ENCODE measurements around the gene RHBDL1. TPM values are rescaled to one million over a fixed set of nuclear protein-coding genes. Genes with fewer than 3 reads are reported as not detected.

Gene RHBDL1
- total RNA-seq, 3 donors from 2014 or later, result 0.48 to 2.3 (median 1.0) TPM

GRCh38 chr16:634051-634670 is 41.3 kb upstream of the RHBDL1 start:
- Histone ChIP-seq H3K4me3 (no peak overlapping the region), H3K4me1 (peaks cover 8 to 19% of the 10 kb centered on the region in 2 donors), H3K27me3 (no peaks in the 10 kb centered on the region), H3K9me3 (no peaks in the 10 kb centered on the region), H3K27ac (no peak overlapping the region), H3K36me3 (no peaks in the 10 kb centered on the region)
- DNase-seq (ENCODE audit: low spot score in 2 of 2), result no peak
- intact Hi-C loops (cut with DNase I; ENCODE audit: low total_unique reads), result no loop called here
- TF ChIP-seq POLR2A (IDR thresholded peaks at IDR 0.05), result no peak
- TF ChIP-seq, protein P1, sequence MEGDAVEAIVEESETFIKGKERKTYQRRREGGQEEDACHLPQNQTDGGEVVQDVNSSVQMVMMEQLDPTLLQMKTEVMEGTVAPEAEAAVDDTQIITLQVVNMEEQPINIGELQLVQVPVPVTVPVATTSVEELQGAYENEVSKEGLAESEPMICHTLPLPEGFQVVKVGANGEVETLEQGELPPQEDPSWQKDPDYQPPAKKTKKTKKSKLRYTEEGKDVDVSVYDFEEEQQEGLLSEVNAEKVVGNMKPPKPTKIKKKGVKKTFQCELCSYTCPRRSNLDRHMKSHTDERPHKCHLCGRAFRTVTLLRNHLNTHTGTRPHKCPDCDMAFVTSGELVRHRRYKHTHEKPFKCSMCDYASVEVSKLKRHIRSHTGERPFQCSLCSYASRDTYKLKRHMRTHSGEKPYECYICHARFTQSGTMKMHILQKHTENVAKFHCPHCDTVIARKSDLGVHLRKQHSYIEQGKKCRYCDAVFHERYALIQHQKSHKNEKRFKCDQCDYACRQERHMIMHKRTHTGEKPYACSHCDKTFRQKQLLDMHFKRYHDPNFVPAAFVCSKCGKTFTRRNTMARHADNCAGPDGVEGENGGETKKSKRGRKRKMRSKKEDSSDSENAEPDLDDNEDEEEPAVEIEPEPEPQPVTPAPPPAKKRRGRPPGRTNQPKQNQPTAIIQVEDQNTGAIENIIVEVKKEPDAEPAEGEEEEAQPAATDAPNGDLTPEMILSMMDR (IDR thresholded peaks at IDR 0.05), result no peak
- TF ChIP-seq POLR2AphosphoS5 (IDR thresholded peaks at IDR 0.05), result no peak

DNA sequence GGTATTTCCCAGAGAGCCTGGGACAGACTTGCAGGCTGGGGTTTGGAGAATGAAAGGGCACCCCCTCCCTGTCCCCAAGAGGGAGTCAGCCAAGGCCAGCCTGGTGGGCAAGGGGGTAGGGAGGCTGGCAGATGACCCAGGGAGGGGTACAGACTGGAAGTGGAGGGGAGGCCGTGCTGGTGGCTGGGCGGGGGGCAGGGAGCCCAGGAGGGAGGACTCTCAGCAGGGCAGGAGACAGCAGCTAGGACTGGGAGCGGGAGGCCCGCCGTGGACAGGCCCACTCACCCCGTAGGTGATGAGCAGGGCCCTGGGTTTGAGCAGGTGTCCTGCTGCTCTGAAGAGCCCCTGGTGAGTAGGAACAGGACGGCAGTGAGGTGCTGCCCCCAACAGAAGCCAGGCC is 40.5 kb upstream of the RHBDL1 start:
- H3K9me3 ChIP-seq, result no peaks in the 10 kb centered on the region
- no peaks in the 10 kb centered on the region for H3K27me3 ChIP-seq
- intact Hi-C loops (cut with DNase I; ENCODE audit: low total_unique reads), result no loop called here
- peaks cover 8 to 18% of the 10 kb centered on the region in 2 donors for H3K4me1 ChIP-seq
- no peak for DNase-seq (ENCODE audit: low spot score in 2 of 2)
- H3K36me3 ChIP-seq, result no peaks in the 10 kb centered on the region
- no peak overlapping the region for H3K27ac ChIP-seq
- H3K4me3 ChIP-seq, result peak overlapping the region; percentile 79 to 90 (median 87)
- TF ChIP-seq, protein P1 (IDR thresholded peaks at IDR 0.05), result no peak
- TF ChIP-seq POLR2A (IDR thresholded peaks at IDR 0.05) (no peak), POLR2AphosphoS5 (IDR thresholded peaks at IDR 0.05) (no peak)

DNA sequence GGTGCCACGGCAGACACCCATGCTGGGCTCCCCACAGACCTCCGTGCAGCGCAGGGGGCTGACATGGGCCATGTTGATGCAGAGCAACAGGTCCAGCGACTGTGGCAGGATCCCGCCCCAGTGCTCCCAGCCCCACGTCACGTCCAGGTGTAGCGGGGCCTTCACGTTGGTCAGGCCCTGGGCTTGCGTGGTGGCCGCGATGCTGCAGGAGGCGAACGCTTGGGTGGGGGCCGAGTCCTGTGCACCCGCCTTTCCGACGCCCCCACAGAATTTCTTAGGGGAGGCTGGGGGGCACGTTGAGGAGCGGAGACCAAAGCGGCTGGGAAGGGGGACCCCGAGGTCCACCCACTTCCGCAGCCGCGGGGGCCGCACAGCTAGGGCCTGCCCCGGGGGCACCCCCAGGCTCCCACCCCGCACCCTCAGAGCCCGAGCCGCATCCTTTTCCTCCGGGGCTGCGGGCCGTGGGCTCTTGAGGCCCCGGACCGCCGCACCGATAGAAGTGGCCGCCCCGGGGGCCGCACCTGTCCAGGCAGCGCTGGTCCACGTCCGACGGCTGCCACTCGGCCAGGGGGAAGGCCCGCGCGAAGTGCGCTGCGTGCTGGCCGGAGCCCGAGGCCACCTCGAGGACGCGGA is 39.8 kb upstream of the RHBDL1 start:
- intact Hi-C loops (cut with DNase I; ENCODE audit: low total_unique reads), result no loop called here
- Histone ChIP-seq H3K36me3 (no peaks in the 10 kb centered on the region), H3K9me3 (no peaks in the 10 kb centered on the region), H3K4me1 (peaks cover 5 to 11% of the 10 kb centered on the region in 2 donors), H3K4me3 (peak overlapping the region; percentile 79 to 90 (median 87)), H3K27me3 (no peaks in the 10 kb centered on the region), H3K27ac (peak overlapping the region; percentile 93 to 95)
- DNase-seq (ENCODE audit: low spot score in 2 of 2), result no peak
- TF ChIP-seq POLR2A (IDR thresholded peaks at IDR 0.05) (no peak), POLR2AphosphoS5 (IDR thresholded peaks at IDR 0.05) (no peak)
- TF ChIP-seq, protein P1 (IDR thresholded peaks at IDR 0.05), result no peak

DNA sequence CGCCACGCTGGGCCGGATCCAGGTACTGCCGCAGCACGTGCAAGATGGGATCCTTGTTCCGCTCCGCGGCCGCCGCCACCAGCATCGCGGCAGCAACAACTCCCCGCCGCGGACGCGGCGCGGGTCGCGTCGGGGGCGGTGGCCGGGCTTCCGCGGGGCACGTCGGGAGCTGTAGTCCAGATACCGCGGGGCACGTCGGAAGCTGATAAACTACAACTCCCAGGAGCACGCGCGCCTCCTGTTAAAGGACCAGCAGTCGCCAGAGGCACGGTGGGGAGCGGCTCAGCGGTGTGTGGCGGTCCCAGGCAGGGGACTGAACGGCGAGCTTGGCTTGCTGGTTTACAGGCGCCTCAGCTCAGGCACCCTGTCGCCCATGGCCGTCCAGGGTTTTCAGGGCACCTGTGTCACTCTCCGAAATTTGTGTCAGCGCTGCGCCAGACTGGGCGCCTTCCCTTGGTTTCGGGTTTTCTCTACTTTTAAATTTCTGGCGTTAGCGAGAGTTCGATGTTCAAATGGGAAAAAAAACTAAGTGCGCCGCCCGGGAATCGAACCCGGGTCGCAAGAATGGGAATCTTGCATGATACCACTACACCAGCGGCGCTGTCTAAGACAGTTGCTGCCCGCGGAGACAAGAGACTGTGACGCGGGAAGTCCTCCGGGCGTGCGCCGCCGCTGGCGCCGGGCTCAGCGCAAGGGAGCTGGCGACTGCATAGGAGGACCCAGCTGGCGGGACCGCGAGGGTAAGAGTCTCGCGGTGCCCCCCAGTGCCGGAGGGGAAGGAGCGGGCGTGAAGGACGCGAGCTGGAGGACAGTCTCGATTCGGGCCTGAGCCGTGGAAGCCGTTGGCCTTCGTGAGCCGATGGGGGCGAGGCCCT is 39.0 kb upstream of the RHBDL1 start, which contains the start of gene METTL26:
Gene METTL26 (minus strand): TSS at position 100 of the 875 bp plus-strand sequence. CDS start 15 bp downstream, at position 85.
- intact Hi-C loops (cut with DNase I; ENCODE audit: low total_unique reads), result no loop called here
- Histone ChIP-seq H3K9me3 (no peaks in the 10 kb centered on the region), H3K4me1 (peaks cover 0 to 3% of the 10 kb centered on the region in 2 donors), H3K36me3 (no peaks in the 10 kb centered on the region), H3K4me3 (peak within 1 kb of the TSS; percentile 79 to 90 (median 87)), H3K27ac (peak within 1 kb of the TSS; percentile 93 to 95), H3K27me3 (no peaks in the 10 kb centered on the region)
- peak; percentile 91 to 94 for DNase-seq (ENCODE audit: low spot score in 2 of 2)
- TF ChIP-seq POLR2AphosphoS5 (IDR thresholded peaks at IDR 0.05) (peak; percentile 68 to 85 (median 76)), POLR2A (IDR thresholded peaks at IDR 0.05) (no peak)
- TF ChIP-seq, protein P1 (IDR thresholded peaks at IDR 0.05), result peak in 1 of 3 donors; percentile 25
